Measurements from ENCODE around the gene KIF21B.

GRCh38 chr1:201053155-201053860, 29.8 kb upstream of the KIF21B start:
- TF ChIP-seq, protein P1, sequence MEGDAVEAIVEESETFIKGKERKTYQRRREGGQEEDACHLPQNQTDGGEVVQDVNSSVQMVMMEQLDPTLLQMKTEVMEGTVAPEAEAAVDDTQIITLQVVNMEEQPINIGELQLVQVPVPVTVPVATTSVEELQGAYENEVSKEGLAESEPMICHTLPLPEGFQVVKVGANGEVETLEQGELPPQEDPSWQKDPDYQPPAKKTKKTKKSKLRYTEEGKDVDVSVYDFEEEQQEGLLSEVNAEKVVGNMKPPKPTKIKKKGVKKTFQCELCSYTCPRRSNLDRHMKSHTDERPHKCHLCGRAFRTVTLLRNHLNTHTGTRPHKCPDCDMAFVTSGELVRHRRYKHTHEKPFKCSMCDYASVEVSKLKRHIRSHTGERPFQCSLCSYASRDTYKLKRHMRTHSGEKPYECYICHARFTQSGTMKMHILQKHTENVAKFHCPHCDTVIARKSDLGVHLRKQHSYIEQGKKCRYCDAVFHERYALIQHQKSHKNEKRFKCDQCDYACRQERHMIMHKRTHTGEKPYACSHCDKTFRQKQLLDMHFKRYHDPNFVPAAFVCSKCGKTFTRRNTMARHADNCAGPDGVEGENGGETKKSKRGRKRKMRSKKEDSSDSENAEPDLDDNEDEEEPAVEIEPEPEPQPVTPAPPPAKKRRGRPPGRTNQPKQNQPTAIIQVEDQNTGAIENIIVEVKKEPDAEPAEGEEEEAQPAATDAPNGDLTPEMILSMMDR (IDR thresholded peaks at IDR 0.05), result no peak
- TF ChIP-seq POLR2A (IDR thresholded peaks at IDR 0.05), result no peak

All from right lobe of liver (tissue), 4 donors.